Measurements from ENCODE around the gene RNF126. TPM values are rescaled to one million over a fixed set of nuclear protein-coding genes. Genes with fewer than 3 reads are reported as not detected.

RNF126 gene
- total and polyA plus RNA-seq, 2 experiments from 2014 or later = 95.7 to 112 TPM

DNA sequence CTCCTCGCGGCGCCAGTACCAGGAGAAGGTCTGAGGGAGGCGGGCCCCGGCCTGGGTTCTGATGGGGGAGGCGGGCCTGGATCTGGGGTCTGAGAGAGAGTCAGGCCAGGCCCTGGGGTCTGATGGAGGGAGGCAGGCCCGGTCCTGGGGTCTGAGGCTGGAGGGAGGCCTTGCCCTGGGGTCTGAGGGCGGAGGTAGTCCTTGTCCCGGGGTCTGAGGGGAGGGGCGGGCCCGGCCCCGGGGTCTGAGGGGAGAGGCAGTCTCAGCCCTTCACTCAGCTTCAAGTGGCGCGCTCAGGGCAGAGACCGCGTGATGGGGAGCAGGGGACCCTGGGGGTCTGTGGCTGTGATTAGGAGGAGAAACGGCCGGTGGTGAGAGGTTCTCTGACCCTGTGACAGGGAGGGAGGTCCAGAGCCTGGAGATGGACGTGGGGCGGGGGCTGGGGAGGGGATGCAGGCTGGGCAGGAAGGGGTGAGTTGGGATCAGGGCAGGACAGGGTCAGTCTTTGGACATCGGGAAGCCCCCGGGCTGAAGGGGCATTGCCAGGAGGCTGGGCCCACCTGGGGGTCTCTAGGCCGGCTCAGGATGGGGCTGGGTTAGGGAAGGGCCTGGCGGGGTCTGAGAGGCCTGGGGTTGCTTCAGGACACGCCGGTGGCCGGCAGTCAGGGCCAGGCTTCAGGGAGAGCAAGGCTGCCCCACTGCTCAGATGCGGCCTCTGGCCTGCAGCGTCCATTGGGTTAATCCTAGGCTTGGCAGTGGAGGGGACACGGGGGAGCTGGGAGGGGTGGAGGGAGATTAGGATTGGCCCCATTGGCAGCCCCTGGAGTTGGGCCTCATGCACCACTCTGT, 54.6 kb downstream of the RNF126 start:
- Mint-ChIP-seq H3K27me3 (ENCODE audit: insufficient read depth, low read depth, poor library complexity) (peaks cover 6% of the 10 kb centered on the region), H3K4me1 (peaks cover 4% of the 10 kb centered on the region), H3K4me3 (no peak overlapping the region), H3K27ac (no peak overlapping the region), H3K9me3 (peaks cover 20% of the 10 kb centered on the region), H3K36me3 (ENCODE audit: low read depth) (peaks cover 7% of the 10 kb centered on the region; the same call in 1 of the 3 replicates)
- Histone ChIP-seq H4K20me1 (replicated peaks; ENCODE audit: insufficient read depth) (no peaks in the 10 kb centered on the region; the same call in 1 of the 2 replicates), H3K4me3 (no peak overlapping the region), H3K4me2 (no peak overlapping the region), H3K27me3 (ENCODE audit: insufficient read depth) (no peaks in the 10 kb centered on the region), H3K9me2 (ENCODE audit: insufficient read depth) (no peaks in the 10 kb centered on the region), H3F3A (replicated peaks; ENCODE audit: low read depth) (no peaks in the 10 kb centered on the region), H3K4me1 (ENCODE audit: insufficient read depth) (no peaks in the 10 kb centered on the region), H3K36me3 (ENCODE audit: insufficient read depth) (no peaks in the 10 kb centered on the region), H3K79me2 (replicated peaks; ENCODE audit: insufficient read depth) (no peaks in the 10 kb centered on the region), H3K27ac (ENCODE audit: low read depth) (no peak overlapping the region), H2AFZ (no peak overlapping the region)
- ATAC-seq (no peak), DNase-seq (ENCODE audit: low spot score) (no peak)
- TF ChIP-seq, protein P1, sequence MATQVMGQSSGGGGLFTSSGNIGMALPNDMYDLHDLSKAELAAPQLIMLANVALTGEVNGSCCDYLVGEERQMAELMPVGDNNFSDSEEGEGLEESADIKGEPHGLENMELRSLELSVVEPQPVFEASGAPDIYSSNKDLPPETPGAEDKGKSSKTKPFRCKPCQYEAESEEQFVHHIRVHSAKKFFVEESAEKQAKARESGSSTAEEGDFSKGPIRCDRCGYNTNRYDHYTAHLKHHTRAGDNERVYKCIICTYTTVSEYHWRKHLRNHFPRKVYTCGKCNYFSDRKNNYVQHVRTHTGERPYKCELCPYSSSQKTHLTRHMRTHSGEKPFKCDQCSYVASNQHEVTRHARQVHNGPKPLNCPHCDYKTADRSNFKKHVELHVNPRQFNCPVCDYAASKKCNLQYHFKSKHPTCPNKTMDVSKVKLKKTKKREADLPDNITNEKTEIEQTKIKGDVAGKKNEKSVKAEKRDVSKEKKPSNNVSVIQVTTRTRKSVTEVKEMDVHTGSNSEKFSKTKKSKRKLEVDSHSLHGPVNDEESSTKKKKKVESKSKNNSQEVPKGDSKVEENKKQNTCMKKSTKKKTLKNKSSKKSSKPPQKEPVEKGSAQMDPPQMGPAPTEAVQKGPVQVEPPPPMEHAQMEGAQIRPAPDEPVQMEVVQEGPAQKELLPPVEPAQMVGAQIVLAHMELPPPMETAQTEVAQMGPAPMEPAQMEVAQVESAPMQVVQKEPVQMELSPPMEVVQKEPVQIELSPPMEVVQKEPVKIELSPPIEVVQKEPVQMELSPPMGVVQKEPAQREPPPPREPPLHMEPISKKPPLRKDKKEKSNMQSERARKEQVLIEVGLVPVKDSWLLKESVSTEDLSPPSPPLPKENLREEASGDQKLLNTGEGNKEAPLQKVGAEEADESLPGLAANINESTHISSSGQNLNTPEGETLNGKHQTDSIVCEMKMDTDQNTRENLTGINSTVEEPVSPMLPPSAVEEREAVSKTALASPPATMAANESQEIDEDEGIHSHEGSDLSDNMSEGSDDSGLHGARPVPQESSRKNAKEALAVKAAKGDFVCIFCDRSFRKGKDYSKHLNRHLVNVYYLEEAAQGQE (IDR thresholded peaks at IDR 0.05; ENCODE audit: unreplicated experiment) = no peak
- TF ChIP-seq ZNF331 (CRISPR knock-in tag; IDR thresholded peaks at IDR 0.05; ENCODE audit: low read depth) (no peak), STAT1 (IDR thresholded peaks at IDR 0.05; ENCODE audit: unreplicated experiment) (no peak), ZNF114 (CRISPR knock-in tag; IDR thresholded peaks at IDR 0.05) (no peak)

DNA sequence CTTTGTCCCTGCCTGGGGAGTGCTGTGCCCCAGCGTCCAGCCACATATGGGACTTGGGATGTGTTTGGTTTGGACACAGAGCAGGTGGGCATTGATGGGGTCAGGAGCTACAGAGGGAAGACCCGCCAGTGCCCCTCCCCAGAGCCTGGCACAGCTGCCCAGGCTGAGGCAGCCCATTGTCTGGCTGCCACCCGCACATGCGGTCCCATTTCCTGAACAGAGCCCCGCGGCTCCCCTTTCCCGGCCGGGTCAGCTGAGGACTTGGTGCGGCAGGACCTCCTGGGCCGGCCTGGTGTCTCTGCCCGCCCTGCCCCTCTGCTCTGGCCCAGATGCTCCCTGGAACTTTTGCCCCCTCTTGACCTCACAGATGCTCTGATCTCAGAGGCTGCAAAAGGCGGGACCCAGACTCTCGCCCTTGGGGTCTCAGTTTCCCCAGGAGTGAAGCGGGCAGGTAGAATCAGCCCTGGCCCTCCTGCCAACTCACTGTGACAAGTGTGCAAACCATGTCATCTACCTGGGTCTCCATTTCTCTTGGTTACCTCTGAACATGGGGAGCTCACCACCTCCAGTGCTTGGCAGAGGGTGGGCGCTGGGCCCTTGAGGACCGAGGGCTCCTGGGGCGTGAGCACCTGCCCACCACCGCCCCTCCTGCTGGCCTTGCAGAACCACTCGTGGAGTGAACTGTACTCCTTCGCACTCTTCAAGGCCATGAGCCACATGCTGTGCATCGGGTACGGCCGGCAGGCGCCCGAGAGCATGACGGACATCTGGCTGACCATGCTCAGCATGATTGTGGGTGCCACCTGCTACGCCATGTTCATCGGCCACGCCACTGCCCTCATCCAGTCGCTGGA, 55.5 kb downstream of the RNF126 start:
- H3K4me3 ChIP-seq = no peak overlapping the region
- H4K20me1 ChIP-seq (replicated peaks; ENCODE audit: insufficient read depth) = no peaks in the 10 kb centered on the region; the same call in 1 of the 2 replicates
- ATAC-seq (no peak), DNase-seq (ENCODE audit: low spot score) (no peak)
- no peaks in the 10 kb centered on the region for H3K27me3 ChIP-seq (ENCODE audit: insufficient read depth)
- H3K27ac Mint-ChIP-seq = no peak overlapping the region
- H3F3A ChIP-seq (replicated peaks; ENCODE audit: low read depth) = no peaks in the 10 kb centered on the region
- no peaks in the 10 kb centered on the region for H3K4me1 ChIP-seq (ENCODE audit: insufficient read depth)
- no peak for TF ChIP-seq EZH2phosphoT487 (IDR thresholded peaks at IDR 0.05; ENCODE audit: unreplicated experiment)
- no peak for TF ChIP-seq JUNB (IDR thresholded peaks at IDR 0.05; ENCODE audit: unreplicated experiment)
- TF ChIP-seq, protein P2, sequence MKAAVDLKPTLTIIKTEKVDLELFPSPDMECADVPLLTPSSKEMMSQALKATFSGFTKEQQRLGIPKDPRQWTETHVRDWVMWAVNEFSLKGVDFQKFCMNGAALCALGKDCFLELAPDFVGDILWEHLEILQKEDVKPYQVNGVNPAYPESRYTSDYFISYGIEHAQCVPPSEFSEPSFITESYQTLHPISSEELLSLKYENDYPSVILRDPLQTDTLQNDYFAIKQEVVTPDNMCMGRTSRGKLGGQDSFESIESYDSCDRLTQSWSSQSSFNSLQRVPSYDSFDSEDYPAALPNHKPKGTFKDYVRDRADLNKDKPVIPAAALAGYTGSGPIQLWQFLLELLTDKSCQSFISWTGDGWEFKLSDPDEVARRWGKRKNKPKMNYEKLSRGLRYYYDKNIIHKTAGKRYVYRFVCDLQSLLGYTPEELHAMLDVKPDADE (IDR thresholded peaks at IDR 0.05) = no peak
- no peak for TF ChIP-seq ZNF114 (CRISPR knock-in tag; IDR thresholded peaks at IDR 0.05)
- TF ChIP-seq STAT1 (IDR thresholded peaks at IDR 0.05; ENCODE audit: unreplicated experiment) = no peak
- peaks cover 6% of the 10 kb centered on the region for H3K27me3 Mint-ChIP-seq (ENCODE audit: insufficient read depth, low read depth, poor library complexity)
- H3K79me2 ChIP-seq (replicated peaks; ENCODE audit: insufficient read depth) = no peaks in the 10 kb centered on the region
- peaks cover 22% of the 10 kb centered on the region for H3K9me3 Mint-ChIP-seq
- peaks cover 8% of the 10 kb centered on the region for H3K36me3 Mint-ChIP-seq (ENCODE audit: low read depth)
- H3K27ac ChIP-seq (ENCODE audit: low read depth) = no peak overlapping the region
- no peaks in the 10 kb centered on the region for H3K9me2 ChIP-seq (ENCODE audit: insufficient read depth)
- H3K4me3 Mint-ChIP-seq = no peak overlapping the region
- no peak overlapping the region for H2AFZ ChIP-seq
- H3K4me1 Mint-ChIP-seq = peaks cover 4% of the 10 kb centered on the region
- H3K36me3 ChIP-seq (ENCODE audit: insufficient read depth) = no peaks in the 10 kb centered on the region
- no peak overlapping the region for H3K4me2 ChIP-seq
